ENCODE results near the gene PIGT.

PIGT gene

GRCh38 chr20:45432294-45432693 lies 16.4 kb downstream of the PIGT start:
- no peak for FAIRE-seq

GRCh38 chr20:45433316-45433715 lies 17.4 kb downstream of the PIGT start:
- no peak for FAIRE-seq

DNA sequence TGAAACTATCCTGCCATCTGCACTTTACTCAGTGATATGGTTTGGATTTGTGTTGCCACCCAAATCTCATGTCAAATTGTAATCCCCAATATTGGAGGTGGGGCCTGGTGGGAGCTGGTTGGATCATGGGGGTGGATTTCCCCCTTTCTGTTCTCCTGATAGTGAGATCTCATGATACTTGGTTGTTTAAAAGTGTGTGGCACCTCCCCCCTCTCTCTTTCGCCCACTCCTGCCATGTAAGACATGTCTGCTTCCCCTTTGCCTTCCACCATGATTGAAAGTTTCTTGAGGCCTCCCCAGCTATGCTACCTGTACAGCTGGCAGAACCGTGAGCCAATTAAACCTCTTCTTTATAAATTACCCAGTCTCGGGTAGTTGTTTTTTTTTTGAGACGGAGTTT lies 18.0 kb downstream of the PIGT start:
- no peak for FAIRE-seq

DNA sequence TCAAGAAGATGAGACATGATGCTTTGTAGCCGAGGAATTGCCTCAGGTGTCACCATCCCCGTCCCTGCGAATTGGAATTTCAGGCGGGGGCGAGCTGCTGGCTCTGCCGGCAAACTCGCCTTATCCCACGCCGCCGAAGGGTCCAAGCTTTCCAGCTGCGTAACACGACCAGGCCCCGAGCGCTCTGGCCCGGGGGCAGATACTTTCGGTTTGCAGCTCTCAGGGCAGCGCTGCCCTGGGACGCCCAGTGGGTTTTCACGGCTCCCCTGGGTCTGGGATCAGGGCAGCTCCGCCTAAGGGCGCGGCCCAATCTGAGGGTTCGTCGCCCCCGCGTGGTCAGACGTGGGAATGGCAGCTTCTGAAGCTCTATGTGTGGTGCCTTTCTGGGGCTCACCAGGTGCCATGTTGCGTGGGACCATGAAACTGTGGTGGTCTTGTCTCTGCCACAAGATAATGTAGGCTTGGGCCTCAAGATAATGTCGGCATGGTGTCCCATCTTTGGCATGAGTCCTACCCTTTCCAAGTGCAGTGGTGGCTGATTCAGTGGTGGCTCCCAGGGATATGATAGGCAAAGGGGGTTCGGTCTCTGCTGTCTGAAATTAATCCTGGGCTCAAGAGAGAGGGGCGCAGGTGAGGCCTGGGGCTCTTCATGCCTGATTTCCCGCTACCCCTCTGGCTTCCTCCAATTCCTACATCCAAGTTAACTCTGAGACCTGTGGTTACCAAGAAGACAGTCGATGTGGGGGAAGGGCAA lies 21.0 kb downstream of the PIGT start:
- FAIRE-seq = no peak

DNA sequence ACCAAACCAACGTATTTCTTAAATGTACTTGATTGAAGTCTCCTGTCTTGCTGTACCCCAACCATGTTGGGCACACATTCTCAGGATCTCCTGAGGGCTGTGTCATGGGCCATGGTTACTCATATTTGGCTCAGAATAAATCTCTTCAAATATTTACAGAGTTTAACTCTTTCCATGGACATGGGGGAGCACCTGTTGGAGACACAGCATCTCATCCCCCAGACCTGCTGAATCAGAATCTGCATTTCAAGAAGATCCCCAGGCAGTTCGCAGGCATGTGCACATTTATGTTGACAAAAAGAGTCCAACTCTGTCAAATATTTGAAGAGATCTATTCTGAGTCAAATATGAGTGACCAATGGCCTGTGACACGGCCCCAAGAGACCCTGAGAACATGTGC lies 24.5 kb downstream of the PIGT start:
- no peak for FAIRE-seq

DNA sequence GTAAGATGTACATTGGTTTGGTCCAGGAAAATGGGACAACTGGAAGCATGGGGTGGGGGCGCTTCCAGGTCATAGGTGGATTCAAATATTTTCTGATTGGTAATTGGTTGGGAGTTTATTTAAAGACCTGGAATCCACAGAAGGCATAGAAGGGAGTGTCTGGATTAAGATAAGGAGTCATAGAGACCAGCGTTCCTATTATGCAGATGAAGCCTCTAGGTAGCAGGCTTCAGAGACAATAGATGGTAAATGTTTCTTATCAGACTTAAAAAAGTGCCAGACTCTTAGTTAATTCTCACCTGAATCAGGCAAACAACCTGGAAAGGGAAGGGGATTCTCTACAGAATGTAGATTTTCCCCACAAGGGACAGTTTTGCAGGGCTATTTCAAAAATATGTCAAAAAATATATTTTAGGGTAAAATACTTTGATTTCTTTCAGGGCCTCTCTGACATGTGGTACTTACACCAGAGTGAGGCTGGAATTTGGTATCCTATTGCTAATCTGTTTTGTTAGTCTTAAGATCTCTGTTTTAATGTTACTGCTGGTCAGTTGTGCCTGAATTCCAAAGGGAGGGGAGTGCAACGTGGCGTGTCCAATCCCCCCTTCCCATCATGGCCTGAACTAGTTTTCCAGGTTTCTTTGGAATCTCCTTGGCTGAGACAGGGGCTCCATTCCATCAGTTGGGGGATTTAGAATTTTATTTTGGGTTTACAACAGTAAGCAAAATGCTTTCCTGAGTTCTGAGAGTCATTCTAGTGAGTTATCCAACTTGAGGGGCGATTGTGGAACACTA lies 25.1 kb downstream of the PIGT start:
- no peak for FAIRE-seq

DNA sequence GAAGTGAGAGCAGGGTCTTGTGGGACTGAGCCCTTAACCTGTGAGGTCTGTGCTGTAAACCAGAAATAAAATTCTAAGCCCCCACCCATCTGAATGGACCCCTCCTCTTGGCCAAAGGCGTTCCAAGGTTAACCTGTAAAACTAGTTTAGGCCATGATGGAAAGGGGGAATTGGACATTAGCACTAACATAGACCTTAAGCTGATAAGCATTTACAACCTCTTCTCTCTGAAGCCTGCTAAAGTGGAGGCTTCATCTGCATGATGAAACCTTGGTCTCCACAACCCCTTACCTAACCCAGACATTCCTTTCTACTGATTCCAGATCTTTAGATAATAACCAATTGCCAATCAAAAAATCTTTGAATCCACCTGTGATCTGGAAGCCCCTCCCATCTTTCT lies 25.8 kb downstream of the PIGT start:
- FAIRE-seq = no peak

DNA sequence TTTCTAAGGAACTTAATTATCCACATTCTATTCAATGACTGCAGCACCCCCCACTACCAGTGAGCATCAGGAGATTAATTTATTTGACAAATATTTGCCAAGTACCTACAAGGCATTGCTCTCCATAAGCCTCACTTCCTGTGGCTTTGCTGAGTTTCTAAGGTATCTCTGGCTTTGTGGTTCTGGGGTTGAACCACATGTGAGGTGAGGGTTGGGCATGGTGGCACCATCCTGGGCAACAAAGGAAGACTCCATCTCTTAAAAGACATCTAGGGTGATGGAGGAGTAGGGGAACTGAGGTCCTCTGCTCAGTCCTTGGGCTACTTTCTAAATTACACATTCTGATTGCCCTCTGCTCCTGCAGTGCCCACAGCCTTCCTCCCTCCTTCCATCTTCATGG lies 28.1 kb downstream of the PIGT start:
- no peak for FAIRE-seq

GRCh38 chr20:45445805-45446562 lies 30.0 kb downstream of the PIGT start:
- no peak for FAIRE-seq

DNA sequence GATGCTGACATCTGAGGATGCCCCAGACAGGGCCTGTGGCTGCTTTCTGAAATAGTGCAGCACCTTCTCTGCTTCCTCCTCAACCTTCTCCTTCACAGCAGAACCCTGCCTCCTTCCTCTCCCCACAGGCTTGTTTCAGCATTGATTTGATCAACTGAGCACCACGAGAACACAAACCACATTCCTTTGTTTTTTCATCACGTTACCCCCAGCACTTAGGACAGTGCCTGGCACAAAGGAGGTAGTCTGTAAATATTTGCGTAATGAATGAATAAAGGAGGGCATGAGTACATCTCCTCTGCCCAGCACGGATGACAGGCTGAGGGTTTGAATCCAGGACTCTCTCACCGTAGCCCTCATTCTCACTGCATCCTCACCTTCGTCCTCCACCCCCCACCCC lies 32.3 kb downstream of the PIGT start:
- FAIRE-seq = no peak

- FAIRE-seq = no peak
These were observed 33.6 kb downstream of the PIGT start for GRCh38 chr20:45449528-45449927.

GRCh38 chr20:45450097-45450818 lies 34.3 kb downstream of the PIGT start:
- no peak for FAIRE-seq

GRCh38 chr20:45452238-45452637 lies 36.3 kb downstream of the PIGT start:
- FAIRE-seq = no peak

DNA sequence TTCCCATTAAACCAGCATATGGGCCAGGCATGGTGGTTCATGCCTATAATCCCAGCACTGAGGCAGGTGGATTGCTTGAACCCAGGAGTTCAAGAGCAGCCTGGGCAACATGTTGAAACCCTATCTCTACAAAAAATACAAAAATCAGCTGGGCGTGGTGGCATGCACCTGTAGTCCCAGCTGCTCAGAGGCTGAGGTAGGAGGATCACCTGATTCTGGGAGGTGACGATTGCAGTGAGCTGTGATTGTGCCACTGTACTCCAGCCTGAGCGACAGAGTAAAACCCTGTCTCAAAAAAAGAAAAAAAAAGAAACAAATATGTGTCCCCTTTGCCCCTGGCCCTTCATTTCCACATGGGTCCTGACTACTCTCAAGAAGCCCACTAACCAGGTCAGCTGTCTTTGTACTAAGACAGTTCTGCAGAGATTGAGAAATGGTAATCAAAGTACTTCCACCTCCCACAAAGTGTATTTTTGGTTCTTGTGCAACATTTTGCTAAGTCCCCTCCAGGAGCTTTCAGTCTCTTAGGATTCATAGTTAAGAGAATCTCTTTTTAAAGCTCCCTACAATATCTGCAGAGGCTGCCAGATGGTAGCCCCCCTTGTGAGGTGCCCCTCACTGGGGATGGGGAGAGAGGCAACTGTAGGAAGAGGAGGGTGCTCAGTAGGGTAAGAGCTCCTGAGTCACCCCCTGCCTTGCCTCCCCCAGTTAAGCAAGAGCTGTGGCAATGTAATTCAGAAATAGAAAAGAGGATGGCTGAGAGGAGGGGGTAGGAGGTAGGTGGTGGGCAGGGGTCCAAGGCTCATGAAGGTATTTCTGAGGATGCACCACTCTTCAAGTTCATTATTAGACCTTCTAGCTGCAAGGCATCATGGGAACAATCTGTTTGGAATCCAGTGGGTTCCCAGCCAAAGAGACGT lies 37.1 kb downstream of the PIGT start:
- FAIRE-seq = no peak

DNA sequence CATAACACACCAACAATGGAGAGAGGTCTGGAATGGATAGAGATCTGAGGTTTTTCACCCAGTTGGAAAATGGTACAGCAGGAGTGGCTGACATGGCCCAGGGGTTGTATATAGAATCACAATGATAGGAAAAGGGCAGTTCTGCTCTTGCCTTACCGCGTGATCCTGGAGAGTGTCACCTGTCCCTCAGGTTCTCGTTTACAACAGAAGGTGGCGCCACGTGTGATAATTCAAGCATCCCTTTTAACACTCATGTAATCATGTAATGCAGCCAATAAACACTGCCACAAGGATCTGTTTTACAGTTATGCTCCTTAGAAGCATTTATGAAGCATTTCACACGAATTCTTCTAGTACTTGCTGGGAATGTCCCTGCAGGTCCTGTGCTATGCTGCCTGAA lies 40.7 kb downstream of the PIGT start:
- no peak for FAIRE-seq

DNA sequence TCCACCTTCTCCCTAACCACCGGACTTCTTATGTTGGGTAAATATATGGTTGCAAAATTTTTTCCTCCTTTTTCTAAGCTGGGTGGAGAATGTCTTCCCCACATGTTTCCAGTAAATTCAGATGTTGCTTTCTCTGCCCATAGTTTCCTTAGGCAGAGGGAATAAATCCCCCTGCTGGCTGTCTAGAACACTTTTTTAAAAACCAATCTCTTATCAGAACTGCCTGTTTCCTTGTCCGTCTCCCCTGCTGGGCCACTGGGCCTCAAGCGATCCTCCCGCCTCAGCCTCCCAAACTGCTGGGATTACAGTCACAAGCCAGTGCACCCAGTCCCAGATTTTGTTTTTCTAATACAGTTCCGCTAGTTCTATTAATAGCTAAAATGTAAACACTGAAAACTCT lies 43.7 kb downstream of the PIGT start:
- no peak for FAIRE-seq

DNA sequence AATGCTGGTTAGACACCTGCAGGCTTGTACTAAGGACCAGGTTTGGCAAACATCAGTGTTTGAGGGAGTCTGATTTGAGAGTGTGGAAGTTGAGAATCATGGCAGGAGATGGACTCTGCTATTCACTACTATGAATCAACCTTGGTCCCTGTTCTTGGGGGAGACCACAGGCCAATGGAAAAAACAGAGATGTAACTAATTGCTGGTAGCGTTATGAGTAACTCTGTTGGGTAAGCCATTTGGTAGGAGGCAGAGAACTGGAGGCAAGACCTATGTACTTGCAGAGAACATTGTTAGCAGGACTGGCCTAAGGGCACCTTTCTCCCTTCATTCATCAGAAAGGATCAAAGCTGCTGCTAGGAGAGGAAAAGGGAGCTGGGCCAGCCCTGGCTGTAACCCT lies 45.3 kb downstream of the PIGT start:
- no peak for FAIRE-seq

- FAIRE-seq = no peak
These were observed 47.0 kb downstream of the PIGT start for GRCh38 chr20:45462711-45463509.

GRCh38 chr20:45463709-45464108 lies 47.8 kb downstream of the PIGT start:
- no peak for FAIRE-seq

- FAIRE-seq = no peak
These were observed 49.7 kb downstream of the PIGT start for GRCh38 chr20:45465491-45466266.

Measured in A204.1 (cell line).